ENCODE measurements around the gene LEMD3.

The LEMD3 gene

DNA sequence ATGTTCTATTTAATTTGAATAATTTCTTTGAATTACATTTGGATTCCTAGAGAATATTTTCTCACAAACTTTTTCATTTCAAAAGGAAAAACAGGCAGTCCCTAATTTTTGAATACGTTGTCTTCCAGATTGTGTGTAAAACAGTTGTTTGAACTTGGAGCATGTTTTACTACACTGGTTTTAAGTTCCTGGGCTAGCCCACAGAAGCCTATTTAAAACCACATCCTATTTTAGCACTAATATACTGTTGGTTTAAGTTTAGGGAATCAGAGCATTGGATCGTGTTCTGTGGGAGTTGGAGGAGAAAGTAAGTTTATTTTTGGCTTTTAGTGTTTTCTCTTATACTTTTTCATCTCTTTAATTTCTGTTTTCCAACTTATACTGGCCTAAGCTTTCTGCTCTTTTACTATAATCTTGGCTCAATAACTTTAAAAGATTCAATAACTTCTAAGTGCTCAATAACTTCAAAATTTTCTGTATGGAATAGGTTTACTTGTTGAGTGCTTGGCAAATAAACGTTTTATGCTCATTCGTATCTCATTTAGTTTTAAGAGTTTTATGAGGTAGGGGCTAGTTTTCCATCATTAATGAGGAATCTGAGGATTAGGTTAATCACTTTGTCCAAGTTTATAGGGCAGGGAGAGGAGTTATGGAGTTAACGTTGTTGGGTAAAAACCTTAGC, 14.9 kb downstream of the LEMD3 start:
- TF ChIP-seq, protein P1, sequence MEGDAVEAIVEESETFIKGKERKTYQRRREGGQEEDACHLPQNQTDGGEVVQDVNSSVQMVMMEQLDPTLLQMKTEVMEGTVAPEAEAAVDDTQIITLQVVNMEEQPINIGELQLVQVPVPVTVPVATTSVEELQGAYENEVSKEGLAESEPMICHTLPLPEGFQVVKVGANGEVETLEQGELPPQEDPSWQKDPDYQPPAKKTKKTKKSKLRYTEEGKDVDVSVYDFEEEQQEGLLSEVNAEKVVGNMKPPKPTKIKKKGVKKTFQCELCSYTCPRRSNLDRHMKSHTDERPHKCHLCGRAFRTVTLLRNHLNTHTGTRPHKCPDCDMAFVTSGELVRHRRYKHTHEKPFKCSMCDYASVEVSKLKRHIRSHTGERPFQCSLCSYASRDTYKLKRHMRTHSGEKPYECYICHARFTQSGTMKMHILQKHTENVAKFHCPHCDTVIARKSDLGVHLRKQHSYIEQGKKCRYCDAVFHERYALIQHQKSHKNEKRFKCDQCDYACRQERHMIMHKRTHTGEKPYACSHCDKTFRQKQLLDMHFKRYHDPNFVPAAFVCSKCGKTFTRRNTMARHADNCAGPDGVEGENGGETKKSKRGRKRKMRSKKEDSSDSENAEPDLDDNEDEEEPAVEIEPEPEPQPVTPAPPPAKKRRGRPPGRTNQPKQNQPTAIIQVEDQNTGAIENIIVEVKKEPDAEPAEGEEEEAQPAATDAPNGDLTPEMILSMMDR (IDR thresholded peaks at IDR 0.05): no peak
- no peak overlapping the region for H3K27ac ChIP-seq
- H3K4me3 ChIP-seq: no peak overlapping the region
- no peak for DNase-seq (ENCODE audit: low spot score)

DNA sequence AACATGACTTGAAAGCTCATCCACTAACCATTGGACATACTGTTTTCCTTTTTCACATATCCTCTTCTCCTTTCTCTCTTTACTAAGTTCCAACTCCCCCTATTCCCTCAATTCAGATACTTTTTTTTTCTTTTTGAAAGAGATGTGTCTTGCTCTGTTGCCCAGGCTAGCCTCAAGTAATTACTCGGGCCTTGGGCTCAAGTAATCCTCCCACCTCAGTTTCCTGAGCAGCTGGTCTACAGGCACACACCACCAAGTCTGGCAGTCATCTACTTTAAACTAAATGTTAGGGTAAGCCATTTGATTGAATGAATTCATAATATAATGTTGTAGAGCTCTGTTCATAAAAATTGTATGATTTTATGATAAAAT, 15.5 kb downstream of the LEMD3 start:
- no peak for DNase-seq (ENCODE audit: low spot score)
- Histone ChIP-seq H3K4me3 (no peak overlapping the region), H3K27ac (no peak overlapping the region)
- TF ChIP-seq, protein P1 (IDR thresholded peaks at IDR 0.05): no peak

DNA sequence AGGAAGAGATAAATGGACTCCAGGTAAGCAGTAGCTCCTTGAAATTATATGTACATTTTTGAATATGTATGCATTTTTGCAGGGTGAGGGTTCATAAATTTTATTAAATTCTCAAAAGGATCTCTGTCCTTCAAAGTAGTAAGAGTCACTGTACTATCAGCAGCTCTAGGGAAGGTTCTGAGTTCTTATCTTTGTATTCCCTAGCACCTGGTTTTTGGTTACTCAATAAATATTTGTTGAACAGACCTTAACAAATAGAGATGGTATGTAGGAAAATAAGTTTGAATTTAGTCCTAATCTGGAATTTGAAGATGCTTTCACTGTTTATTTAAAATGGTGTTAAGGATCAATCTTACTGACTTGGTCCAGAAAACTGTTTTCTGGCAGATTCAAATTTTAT, 18.3 kb downstream of the LEMD3 start:
- TF ChIP-seq, protein P1 (IDR thresholded peaks at IDR 0.05): no peak
- DNase-seq (ENCODE audit: low spot score): no peak
- Histone ChIP-seq H3K27ac (no peak overlapping the region), H3K4me3 (no peak overlapping the region)

DNA sequence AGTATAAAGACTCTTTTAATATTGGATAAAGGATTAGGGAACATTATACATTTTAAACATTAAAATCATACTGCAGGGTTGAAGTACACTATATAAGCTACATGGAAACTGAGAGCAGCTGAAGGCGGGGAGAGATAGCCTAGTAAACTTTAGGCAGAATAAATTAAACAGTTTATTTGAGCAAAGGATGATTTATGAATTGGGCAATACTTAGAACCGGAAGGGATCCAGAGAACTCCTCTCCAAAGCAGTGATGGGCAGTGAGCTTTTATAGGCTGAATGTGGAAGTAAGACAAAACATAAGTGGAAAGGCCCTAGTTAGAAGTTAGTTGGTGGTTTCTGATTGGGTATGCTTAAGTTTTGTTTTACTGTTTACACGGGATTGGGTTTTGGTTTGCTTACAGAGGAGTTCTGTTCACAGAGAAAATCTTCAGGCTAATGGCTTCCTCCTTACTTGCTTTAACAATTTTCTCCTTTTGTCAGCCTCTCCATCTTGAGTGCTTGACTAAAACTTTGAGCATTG, 18.9 kb downstream of the LEMD3 start:
- TF ChIP-seq, protein P1 (IDR thresholded peaks at IDR 0.05): no peak
- H3K4me3 ChIP-seq: no peak overlapping the region
- DNase-seq (ENCODE audit: low spot score): no peak
- no peak overlapping the region for H3K27ac ChIP-seq

DNA sequence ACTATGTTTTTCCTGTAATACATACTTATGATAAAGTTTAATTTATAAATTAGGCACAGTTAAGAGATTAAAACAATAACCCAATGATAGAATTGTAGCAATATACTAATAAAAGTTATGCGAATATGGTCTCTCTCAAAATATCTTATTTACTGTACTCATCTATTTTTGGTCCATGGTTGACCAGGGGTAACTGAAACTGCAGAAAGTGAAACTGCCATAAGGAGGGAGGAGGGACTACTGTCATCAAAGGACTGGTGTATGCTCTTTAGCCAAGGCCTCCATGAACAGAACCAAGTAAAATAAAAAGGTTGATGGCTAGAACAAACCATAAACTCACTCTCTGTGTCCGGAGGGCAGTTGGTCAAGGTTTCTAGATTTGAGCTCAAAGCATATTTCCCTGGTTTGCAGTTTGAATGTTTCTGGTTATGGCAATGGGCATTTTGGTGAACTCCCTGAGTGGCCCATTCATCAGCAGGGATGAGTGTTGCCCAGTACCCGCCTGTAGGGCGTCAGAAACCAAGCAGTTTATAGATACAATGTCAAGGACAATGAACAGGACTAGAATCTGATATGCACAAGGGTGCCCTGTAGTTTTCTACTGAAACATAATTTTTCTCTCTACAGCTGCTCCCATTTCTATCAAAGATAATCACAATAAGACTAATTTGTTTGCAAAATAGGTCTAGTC, 19.8 kb downstream of the LEMD3 start:
- Histone ChIP-seq H3K27ac (no peak overlapping the region), H3K4me3 (no peak overlapping the region)
- TF ChIP-seq, protein P1 (IDR thresholded peaks at IDR 0.05): no peak
- DNase-seq (ENCODE audit: low spot score): no peak

DNA sequence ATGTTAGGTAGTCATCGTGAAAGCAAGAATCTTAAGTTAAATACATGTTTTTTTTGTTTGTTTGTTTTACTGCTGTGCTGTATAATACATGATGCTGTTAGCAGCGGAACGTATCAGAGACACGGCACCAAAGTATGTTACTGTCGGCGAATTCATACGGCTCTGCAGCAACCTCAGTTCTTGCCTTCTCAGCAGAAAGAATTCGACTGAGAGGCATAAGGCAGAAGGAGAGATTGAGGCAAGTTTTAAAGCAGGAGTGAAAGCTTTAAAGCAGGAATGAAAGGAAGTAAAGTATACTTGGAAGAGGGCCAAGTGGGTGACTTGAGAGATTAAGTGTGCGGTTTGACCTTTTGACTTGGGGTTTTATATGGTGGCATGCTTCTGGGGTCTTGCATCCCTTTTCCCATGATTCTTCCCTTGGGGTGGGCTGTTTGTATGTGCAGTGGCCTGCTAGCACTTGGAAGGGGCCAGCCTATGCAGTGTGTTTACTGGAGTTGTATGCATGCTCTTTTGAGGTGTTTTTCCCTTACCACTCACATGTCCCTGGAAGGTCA, 23.7 kb downstream of the LEMD3 start:
- no peak for DNase-seq (ENCODE audit: low spot score)
- TF ChIP-seq, protein P1 (IDR thresholded peaks at IDR 0.05): no peak
- Histone ChIP-seq H3K4me3 (no peak overlapping the region), H3K27ac (no peak overlapping the region)
